Osteocyte (in vitro differentiated cells): Measurements from ENCODE around the gene TAPT1. TPM values are rescaled to one million over a fixed set of nuclear protein-coding genes. Genes with fewer than 3 reads are reported as not detected.

Experiments
- DNase-seq: peaks from one replicate; pipeline ENCODE4 v3.0.0; 2021; ENCODE audit warnings: mixed read lengths; ENCODE audit not compliant: unreplicated experiment; ENCODE audit errors: extremely low spot score
- H3K27ac Mint-ChIP-seq: one replicate; pipeline ENCODE4 v1.8.0; 2021; ENCODE audit warnings: mild to moderate bottlenecking, mixed read lengths; ENCODE audit not compliant: unreplicated experiment
- H3K27me3 Mint-ChIP-seq: one replicate; pipeline ENCODE4 v1.8.0; 2021; ENCODE audit warnings: mixed read lengths; ENCODE audit not compliant: unreplicated experiment
- H3K36me3 Mint-ChIP-seq: one replicate; pipeline ENCODE4 v1.8.0; 2021; ENCODE audit warnings: mixed read lengths; ENCODE audit not compliant: unreplicated experiment
- H3K4me1 Mint-ChIP-seq: one replicate; pipeline ENCODE4 v1.8.0; 2021; ENCODE audit warnings: mixed read lengths; ENCODE audit not compliant: unreplicated experiment
- H3K4me3 Mint-ChIP-seq: one replicate; pipeline ENCODE4 v1.8.0; 2021; ENCODE audit warnings: mild to moderate bottlenecking, moderate library complexity, mixed read lengths; ENCODE audit not compliant: unreplicated experiment
- H3K9me3 Mint-ChIP-seq: one replicate; pipeline ENCODE4 v1.8.0; 2021; ENCODE audit warnings: mixed read lengths; ENCODE audit not compliant: unreplicated experiment
- CTCF ChIP-seq: fragments of 200-600 bp; sonication (generic); IDR thresholded peaks from 2 replicates; pipeline ENCODE4 v1.5.0; 2021; ENCODE audit warnings: antibody characterized with exemption, mild to moderate bottlenecking, moderate library complexity
- total RNA-seq: library from RNA; stranded (reverse); gene quantifications from 2 replicates; pipeline ENCODE4 v1.2.1, GENCODE V29; 2021

The TAPT1 gene
- total RNA-seq, 1 donor from 2014 or later = 31.7 TPM

DNA sequence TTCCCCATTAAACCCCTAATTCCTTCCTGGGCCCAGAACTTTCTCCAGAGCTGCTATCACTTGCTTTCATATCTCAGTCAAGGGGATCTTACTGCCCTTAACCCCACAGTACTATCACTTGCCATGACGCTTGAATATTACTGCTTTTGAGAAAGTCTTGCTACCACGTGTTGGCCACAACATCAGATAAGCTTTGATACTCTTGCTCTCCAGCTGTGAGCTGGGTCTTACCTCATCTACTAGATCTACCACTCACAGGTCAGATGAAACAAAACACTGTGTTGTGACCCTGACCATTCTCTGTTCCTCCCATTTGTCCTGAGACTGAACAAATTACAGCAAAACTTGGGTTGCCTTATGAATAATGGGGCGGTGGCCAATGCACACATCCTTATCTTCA, 12.1 kb upstream of the TAPT1 start:
- no peaks in the 10 kb centered on the region for H3K4me1 Mint-ChIP-seq
- H3K4me3 Mint-ChIP-seq = no peak overlapping the region
- H3K27me3 Mint-ChIP-seq = no peaks in the 10 kb centered on the region
- no peak for DNase-seq
- H3K36me3 Mint-ChIP-seq = peaks cover 7% of the 10 kb centered on the region
- no peak for TF ChIP-seq CTCF
- no peak overlapping the region for H3K27ac Mint-ChIP-seq
- no peaks in the 10 kb centered on the region for H3K9me3 Mint-ChIP-seq

- DNase-seq = no peak
- H3K4me3 Mint-ChIP-seq = no peak overlapping the region
- H3K4me1 Mint-ChIP-seq = no peaks in the 10 kb centered on the region
Measured at GRCh38 chr4:16237715-16238114, 11.4 kb upstream of the TAPT1 start.

GRCh38 chr4:16236402-16237023, 10.2 kb upstream of the TAPT1 start:
- DNase-seq = no peak
- Mint-ChIP-seq H3K4me1 (no peaks in the 10 kb centered on the region), H3K36me3 (no peaks in the 10 kb centered on the region), H3K4me3 (no peak overlapping the region), H3K9me3 (no peaks in the 10 kb centered on the region), H3K27ac (no peak overlapping the region), H3K27me3 (no peaks in the 10 kb centered on the region)
- no peak for TF ChIP-seq CTCF

More at GRCh38 chr4:16237715-16238114, 11.4 kb upstream of the TAPT1 start:
- Mint-ChIP-seq H3K36me3 (peaks cover 1% of the 10 kb centered on the region), H3K9me3 (no peaks in the 10 kb centered on the region), H3K27me3 (no peaks in the 10 kb centered on the region), H3K27ac (no peak overlapping the region)
- TF ChIP-seq CTCF = no peak

GRCh38 chr4:16235209-16235608, 8.9 kb upstream of the TAPT1 start:
- TF ChIP-seq CTCF = no peak
- Mint-ChIP-seq H3K4me3 (no peak overlapping the region), H3K36me3 (no peaks in the 10 kb centered on the region), H3K4me1 (no peaks in the 10 kb centered on the region), H3K9me3 (no peaks in the 10 kb centered on the region), H3K27me3 (no peaks in the 10 kb centered on the region), H3K27ac (no peak overlapping the region)
- DNase-seq = no peak

DNA sequence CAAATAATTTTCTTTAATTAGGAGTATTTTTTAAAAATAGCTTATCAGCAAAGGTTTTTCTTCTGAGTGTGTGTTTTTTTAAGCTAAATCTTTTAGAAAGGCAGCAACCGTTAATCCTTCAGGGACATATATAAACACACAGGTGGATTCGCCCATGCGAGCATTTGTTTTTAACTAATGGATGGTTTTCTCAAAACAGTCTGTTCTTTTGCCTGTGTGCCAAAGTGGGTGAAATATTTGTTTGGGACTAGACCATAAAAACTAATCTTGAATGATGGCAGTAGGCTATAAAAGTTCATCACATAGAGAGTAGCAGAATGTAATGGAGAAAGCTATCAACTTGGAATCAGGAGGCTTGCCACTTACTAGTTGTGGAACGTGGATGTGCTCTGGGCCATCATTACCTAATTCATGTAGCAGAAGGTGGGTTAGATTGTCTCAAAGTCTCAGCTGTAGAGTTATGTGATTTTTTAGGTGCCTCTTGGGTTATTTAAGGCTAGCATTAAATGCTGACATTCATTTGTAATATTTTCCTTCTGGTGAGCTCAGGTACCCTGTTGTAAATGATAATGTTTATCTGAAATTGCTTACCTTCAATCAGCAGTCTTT, 7.4 kb upstream of the TAPT1 start:
- Mint-ChIP-seq H3K27me3 (no peaks in the 10 kb centered on the region), H3K4me3 (no peak overlapping the region), H3K36me3 (no peaks in the 10 kb centered on the region), H3K9me3 (no peaks in the 10 kb centered on the region), H3K4me1 (peaks cover 2% of the 10 kb centered on the region), H3K27ac (no peak overlapping the region)
- TF ChIP-seq CTCF = no peak
- DNase-seq = no peak
